ENCODE measurements around the gene RAD51AP2.

Gene RAD51AP2

DNA sequence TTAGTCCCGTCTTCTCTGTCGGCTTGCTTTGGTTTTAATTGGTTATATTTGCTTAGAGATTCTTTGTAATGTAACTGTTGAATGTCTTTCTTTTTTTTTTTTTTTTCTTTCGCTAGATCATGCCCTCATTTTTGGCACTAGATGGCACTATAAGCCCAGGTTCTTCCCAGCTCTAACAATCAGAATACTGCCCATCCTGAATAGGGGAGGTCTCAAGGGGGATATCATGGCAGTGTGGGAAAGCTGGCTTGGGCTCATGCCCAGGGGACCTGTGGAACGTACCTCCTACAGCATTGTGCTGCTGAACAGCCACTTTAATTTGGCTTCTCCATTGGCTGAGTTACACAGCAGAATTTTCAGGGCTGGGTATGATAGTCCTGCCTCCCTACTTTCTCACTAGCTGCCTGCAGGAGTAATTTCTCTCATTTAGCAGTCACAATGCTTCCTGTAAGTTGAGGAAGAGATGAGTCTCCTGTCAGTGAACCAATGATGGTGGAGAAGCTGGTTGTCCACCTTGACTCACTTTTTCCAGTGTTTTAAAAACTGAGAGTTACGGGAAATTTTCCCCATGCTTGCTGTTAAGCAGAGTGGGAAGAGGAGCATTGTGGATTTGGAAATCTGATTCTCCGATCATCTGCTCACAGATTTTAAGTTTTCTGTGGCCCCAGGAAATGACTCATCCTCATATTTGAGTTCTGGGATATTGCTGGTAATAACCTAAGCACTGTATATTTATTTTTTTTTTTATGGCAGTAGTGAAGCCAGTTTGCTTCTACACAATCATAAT lies 47.2 kb downstream of the RAD51AP2 start:
- DNase-seq (ENCODE audit: low spot score) = no peak

DNA sequence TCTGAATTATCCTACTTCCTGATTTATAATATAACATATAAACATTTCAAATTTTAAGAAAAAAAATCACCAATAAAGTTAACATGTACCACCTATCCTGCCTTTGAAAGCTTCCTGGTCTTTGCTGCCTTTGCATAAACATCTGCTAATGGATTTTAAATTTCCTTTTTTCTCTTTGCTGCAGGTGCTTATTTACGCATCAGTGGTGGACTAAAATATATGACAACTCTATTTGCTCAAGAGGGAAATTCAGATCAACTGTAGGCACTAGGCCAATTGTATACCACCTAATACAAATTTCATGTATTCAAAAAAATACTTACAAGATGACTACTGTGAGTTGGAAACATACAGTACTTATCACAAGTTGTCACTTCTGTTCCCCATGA lies 57.2 kb downstream of the RAD51AP2 start:
- no peak for DNase-seq (ENCODE audit: low spot score)

Data from HuH-7.5 (cell line).